ENCODE results near the gene C16orf92.

The C16orf92 gene

DNA sequence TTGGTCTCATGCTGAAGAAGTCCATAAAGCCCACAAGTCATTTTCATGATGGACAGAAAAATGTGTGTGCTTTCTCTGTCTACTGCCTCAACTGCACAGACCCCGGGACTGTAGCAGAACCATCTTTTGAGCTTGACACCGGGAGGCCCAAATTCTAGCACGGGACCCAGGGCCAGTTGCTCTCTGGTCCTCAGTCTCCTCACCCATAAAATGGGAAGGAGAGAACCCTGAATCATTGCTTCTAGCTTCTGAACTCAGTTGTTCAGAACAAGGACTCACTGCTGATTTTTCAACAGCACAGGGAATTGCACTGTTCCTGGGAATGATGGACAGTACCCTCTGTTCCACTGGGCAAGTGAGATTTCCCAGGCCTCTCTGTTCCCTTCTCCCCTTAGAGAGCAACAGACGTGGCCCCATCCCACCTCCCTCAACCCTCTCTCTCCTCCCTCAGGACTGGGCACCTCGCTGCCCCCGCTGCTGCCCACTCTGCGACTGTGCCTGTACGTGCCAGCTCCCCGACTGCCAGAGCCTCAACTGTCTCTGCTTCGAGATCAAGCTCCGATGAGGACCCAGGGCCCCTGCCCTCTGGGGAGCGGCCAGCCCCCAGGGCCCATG lies 40.4 kb downstream of the C16orf92 start:
- no peak for DNase-seq

DNA sequence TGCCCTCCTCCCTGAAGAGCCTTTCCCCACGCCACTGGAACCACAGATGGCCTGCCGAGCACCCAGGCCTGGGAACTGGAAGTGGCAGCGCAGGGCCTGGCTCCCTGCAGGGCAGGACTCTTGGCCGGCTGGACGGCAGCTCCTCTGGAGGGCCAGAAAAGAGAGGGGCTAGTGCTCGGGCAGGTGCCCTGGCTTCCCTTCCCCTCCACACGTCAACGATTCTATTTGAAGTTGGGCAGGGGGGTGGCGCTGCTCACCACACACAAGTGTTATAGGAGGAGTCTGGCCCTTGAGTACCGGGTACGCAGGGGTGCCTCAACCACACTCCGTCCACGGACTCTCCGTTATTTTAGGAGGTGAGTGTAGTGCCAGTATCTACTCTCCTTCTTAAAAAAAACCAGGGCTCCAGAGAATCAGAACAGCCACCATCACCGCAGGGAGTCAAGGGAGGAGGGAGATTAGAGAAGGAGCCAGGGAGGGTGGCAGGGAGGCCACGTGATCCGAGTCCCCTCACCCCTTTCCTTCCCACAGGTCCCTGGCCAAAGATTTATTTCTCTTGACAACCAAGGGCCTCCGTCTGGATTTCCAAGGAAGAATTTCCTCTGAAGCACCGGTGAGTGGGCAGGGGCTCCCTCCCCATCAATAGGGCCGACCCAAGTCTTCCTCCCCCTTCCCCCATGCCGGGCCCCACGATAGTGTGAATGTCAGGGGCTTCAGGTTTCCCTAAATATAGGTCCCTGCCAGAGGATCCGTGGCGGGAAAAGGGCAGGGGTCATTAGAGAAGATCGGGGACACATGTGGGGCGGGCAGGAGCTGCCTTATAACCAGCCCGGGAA lies 41.1 kb downstream of the C16orf92 start:
- peak; percentile 95 for DNase-seq

DNA sequence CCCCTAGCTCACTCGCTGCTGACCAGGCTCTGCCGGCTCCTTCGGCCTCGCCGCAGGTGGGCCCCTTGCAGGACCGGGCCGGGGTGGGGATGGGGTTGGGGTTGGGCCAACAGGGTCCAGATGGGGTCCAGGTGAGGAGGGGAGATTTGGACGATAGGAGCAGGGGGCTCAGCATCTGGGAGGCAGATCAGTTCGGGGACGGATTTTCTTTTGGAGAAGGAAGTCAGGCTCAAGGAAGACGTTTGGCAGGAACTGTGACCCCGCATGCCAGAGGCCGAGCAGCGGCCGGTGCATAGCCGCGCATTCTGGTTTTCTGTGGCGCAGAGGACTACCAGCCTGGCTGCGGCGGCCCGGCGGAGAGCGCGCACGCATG lies 41.7 kb downstream of the C16orf92 start:
- no peak for DNase-seq

GRCh38 chr16:30065102-30065942 lies 42.3 kb downstream of the C16orf92 start, which contains the start of gene ALDOA:
Gene ALDOA, plus strand, starts transcription at chr16:30065760. Its CDS starts 1,138 bp downstream, at chr16:30066898.
- DNase-seq = peak; percentile 98

DNA sequence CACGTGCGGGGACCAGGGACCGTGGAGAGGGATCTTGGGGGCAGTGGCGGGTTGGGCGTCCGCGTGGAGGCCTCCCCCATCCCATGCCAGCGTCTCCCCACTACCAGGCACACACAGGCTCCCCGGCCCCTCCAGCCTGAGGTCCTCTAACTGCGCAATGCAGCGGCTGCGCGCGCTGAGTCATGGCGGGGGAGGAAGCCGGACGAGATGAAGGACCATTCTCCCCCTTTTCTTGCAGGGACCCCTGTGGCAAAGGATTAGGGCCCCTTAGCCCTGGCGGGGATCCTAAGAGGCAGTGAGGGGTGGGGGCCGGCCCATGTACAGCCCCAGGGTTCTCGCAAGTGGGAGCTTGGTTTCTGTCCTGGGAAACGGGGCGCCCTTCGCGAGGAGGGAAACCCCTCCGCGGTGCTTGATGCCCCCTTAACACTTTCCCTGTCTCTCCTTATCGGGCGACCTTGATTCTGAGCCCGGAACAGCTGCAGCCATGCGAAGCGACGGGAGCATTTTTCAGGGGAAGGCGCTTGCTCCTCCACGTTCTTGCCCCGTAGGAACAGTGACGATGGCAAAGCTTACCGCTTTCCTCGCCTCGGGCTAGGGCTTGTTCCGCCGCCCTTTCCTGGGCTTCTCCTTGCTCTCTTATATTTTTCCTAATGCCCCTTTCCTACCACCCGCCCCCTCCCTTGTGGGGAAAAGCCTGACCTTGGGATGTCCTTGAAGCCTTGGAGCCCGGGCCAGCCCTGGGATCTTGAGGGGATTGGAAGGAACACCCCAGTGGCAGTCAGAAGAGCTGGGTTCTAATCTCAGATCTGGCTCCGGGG lies 43.2 kb downstream of the C16orf92 start:
- DNase-seq = no peak

GRCh38 chr16:30066761-30067583 lies 44.0 kb downstream of the C16orf92 start:
- DNase-seq = no peak

- no peak for DNase-seq
Measured at GRCh38 chr16:30067584-30067916, 44.6 kb downstream of the C16orf92 start.

DNA sequence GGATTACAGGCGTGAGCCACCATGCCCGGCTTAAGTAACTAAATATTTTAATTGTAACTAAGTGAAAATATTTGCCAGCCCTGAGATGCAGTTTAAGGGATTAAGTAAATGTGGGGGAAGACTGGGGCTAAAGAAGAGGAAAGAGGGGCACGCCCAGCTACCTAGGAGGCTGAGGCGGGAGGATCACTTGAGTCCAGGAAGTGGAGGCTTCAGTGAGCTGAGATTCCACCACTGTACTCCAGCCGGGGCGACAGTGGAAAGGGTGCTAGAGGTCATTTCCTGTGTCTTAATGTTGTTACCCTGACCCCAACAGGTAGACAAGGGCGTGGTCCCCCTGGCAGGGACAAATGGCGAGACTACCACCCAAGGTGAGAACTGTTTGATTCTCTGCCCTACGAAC lies 45.3 kb downstream of the C16orf92 start:
- no peak for DNase-seq

DNA sequence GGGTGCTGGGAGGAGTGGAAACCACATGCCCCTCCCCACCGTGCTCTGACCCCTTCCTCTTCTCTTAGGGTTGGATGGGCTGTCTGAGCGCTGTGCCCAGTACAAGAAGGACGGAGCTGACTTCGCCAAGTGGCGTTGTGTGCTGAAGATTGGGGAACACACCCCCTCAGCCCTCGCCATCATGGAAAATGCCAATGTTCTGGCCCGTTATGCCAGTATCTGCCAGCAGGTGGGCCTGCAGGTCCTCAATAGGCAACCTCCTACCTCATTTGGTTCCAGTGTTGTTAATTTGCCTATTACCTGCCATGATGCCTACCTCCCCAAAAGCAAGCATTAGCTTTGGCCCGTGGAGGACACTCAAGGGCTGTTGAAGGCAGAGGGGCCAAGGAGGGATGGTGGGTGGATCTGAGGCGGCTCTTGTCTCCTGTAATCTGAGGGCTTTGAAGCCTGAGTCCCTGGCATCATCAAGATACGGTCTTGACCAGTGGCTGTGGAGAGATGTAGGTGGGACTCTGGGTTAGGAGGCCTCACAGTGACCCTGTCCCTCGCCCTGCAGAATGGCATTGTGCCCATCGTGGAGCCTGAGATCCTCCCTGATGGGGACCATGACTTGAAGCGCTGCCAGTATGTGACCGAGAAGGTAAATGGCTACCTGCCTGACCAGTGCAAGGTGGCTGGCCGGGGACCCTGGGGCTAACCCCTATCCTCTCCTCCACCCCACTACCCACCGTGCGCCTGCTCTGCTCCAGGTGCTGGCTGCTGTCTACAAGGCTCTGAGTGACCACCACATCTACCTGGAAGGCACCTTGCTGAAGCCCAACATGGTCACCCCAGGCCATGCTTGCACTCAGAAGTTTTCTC lies 46.0 kb downstream of the C16orf92 start:
- DNase-seq = no peak

- no peak for DNase-seq
Measured at GRCh38 chr16:30069611-30070462, 46.8 kb downstream of the C16orf92 start.

DNA sequence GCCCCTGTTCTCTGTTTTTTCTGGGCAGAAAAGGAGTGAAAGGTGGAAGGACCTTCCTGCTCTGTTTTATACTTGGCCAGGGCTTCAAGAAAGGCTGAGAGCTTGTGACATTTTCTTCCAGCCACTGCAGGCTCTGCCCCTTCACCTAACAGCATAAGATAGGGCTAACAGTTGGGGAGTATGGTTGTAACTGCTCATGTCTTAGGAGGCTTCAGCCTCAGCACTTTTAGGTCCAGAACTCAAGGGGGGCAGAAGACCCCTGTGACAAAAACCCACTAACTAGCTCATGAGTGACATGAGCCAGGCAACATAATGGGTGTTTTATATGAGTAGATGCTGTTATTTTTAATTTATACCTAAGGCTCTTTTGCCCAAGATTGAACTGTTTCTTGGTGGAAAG lies 47.5 kb downstream of the C16orf92 start:
- no peak for DNase-seq
